GM18951 (cell line): ENCODE data around the gene TBC1D5.

Experiments used
- POLR2A ChIP-seq: IDR thresholded peaks from 4 replicates; pipeline ENCODE4 v1.6.1; 2011; ENCODE audit warnings: mild to moderate bottlenecking; ENCODE audit not compliant: insufficient read length, insufficient read depth; ENCODE audit errors: extremely low read depth
- in situ Hi-C: fragments of 300-500 bp; cut with MboI; formaldehyde crosslinking; loops from one replicate; pipeline ENCODE4 v1.12.0; 2022; ENCODE audit warnings: low sequenced_read_pairs, mixed read lengths, inconsistent platforms; ENCODE audit not compliant: unreplicated experiment

TBC1D5 gene

DNA sequence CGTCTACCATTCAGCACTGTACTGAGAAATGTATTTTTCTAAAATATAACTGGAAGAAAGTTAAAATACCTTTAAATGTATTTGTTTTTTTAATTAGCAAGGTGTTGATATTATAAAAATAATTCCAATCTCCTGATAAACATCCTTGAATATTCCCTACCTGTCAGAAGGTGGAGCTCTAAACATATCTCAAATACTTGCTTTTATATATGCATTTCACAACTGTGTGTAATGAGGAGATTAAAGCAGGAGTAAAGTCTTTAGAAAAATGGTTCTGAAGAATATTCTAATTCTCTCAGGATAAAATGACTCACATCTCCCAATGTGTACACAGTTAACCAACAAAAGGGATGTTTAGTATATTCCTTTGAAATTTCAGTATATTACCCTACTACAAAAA lies 434.9 kb downstream of the TBC1D5 start:
- TF ChIP-seq POLR2A, result no peak
- in situ Hi-C loops, result no loop called here

DNA sequence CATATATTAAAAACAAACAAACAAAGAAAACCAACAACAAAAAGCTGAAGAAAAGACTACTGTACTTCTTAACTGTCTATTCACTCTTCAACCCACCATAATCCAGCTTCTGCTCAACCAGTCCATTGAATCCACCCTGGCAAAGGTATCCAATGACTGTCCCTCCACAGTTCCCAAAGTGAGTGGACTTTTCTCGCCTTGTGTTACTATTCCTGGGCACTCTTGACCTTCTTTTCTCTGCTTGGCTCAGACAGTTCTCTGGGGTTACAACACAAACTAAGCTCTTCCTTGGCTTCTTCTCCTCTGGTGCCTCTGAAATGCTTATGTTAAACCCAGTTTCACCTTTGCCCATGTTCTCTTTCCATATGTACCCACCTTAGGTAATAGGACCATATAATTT lies 437.5 kb downstream of the TBC1D5 start:
- no peak for TF ChIP-seq POLR2A
- in situ Hi-C loops, result no loop called here

DNA sequence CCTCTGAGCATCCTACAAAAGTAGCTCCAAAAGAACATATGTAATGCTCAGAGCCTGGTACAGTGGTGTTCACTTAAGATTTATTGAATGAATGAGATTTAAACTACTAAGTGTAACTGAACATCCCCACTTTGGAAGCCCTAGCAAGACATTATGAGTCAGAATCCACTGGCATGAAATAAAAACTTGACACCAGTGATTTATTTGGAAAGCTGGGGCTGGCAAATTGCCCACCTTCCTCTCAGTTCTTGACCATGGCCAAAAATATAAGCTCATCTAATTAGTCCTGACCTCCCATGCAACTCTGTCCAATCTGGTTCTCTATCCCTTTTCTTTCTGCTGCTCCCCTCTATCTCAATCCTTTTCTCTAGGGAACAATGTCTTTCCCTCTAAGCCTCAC lies 439.7 kb downstream of the TBC1D5 start:
- in situ Hi-C loops, result no loop called here
- TF ChIP-seq POLR2A, result no peak

DNA sequence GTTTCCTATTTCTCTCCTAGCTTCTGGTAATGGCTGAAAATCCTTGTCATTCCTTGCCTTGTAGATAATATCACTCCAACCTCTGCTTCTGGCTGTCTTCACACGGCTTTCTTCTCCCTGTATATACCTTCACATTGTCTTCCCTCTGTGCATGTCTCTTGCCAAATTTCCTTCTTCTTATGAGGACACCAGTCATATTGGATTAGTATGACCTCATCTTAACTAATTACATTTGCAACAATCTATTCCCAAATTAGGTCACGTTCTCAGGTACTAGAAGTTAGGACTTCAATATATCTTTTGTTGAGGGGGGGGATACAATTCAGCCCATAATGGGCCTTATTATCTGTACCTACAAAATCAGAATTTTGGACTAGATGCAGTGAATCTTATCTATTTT lies 440.3 kb downstream of the TBC1D5 start:
- in situ Hi-C loops, result no loop called here
- no peak for TF ChIP-seq POLR2A

DNA sequence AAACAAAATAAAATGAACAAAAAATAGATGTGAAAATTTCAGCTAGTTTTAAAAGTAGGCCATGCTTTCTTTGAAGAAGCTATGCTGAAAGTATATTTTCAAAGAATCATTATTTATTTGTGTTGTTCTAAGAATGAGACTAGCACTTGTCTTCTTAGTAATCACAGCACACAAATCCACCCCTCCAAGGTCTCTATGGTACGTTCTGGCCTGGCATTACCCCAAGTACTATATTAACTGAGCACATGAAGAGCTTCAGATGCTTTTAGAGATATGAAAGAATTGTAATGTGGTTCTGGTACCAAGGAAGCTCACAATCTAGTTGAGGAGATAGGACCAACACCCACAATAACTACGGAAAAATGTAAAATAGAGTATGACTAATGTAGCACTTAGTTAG lies 441.2 kb downstream of the TBC1D5 start:
- no peak for TF ChIP-seq POLR2A
- in situ Hi-C loops, result no loop called here

DNA sequence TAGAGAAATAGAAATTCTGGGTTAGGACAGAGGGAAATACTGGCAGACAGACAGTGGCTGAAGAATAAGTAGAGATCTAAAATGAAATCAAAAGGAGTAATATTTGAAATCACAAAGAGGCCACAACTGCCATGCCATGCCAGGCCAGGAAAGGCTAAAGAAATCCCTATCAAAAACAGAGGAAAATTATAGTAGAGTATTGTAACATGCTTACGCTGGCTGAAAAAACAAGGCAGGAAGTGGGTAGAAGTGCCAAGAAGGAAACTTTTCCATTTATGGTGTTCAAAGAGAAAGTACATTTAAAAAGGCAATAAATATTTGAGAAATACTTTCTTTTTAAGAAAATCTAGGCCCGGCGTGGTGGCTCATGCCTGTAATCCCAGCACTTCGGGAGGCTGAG lies 442.0 kb downstream of the TBC1D5 start:
- no peak for TF ChIP-seq POLR2A
- in situ Hi-C loops, result no loop called here

DNA sequence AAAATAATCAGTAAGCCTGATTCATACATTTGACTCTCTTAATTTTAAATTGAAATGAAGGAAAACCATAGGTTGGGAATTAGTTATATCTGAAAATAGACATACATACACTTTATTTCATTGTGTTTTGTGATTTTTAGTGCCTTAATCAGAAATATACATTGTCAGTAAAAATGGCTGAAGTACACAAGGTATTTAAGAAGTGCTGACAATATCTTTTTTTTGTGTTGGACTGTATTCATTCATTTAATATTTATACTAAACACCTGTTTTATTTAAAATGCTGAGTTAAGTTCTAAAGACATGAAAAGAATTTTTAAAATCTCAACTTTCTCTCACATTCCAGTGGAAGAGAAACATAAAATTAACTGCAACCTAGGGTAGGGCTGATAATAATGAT lies 444.4 kb downstream of the TBC1D5 start:
- in situ Hi-C loops, result no loop called here
- no peak for TF ChIP-seq POLR2A

DNA sequence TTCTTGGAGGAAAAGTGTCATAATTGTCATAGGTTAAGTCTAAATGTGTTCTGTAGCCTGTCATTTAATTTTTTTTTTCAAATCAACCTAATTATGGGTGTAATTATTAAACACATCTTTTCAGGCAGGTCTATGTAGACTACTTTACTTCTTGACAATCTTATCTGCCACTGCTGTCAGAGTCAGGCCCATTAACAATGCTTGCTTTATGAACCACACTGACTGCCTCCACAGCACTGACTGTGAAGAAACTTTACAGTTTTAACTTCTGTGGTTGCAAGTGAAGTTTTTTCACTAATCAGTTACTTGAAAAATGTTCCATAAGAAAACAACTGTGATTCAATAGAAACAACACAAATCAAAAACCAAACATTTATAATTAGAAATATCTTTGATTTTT lies 449.9 kb downstream of the TBC1D5 start:
- TF ChIP-seq POLR2A, result no peak
- in situ Hi-C loops, result no loop called here

DNA sequence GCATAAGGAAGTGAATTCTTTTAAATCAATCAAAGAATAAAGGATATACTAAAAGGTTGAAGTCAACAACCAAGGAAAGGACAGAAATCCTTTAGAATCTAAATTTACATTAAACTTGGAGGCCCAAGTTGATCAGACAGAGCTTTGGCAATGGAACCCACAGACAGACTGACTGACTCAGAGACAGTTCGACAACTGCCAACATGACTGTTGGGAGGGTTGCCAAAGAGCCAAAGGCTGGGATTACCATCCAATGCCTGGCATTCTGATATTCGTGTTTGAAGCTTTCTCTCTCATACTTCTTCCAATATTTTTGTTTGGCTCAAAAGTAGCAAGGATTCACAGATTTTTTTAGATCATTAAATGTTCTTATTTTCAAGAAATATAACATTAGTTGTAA lies 451.5 kb downstream of the TBC1D5 start:
- in situ Hi-C loops, result no loop called here
- no peak for TF ChIP-seq POLR2A

DNA sequence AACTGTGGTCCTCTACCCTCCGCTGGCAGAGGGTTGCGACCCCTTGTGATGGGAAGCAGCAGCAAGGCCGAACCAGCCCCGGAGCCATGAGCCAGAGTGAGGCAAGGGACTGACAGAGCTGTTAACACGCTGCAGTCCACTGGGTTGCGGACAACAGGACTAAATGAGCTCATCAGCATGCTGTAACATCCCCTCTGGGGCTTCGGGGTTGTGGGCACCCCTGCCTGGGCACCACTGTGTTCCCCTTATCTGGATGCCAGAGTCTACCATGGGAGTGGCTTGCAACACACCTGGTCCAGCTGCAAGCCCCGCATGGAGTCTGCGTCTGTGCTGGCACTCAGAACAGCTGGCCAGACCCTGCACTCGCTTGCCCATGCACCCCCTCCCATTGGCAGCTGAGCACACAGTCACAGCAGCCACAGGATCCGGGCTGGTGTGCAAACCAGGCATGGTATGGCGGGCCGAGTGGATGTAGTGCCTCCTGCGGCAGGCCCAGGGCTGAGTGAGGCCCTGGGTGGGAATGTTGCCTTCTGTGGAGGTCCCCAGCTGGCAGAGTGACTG lies 453.5 kb downstream of the TBC1D5 start:
- in situ Hi-C loops, result no loop called here
- TF ChIP-seq POLR2A, result no peak

DNA sequence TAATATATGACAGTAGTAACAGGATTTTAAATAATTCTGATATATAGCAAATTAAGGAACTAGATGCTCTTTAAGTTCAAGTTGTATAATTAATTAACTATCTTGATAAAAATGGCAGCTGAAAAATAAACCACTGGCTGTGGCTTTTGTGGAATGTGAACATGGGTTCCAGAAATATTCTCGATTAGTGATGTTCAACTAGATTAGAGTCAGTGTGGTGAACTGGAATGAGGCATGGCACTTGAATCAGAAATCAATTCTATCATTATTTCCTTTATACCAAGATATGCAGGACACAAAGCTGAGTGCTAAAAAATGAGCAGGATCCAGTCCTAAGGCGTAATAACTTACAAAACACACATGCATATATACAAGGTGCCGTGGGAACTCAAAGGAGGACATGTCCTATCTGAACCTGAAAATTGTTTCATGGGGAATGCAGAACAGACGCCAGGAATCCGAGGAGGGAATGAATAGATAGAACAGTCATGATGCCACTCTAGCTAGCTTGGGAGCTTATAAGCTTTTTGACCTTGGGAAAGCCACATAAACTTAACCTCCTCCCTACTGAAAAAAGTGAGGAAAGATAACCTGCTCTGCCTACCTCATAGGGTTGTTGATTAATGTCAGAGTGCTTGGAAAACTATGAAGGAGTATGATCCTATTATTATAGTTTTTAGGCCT lies 455.3 kb downstream of the TBC1D5 start:
- in situ Hi-C loops, result no loop called here
- no peak for TF ChIP-seq POLR2A

DNA sequence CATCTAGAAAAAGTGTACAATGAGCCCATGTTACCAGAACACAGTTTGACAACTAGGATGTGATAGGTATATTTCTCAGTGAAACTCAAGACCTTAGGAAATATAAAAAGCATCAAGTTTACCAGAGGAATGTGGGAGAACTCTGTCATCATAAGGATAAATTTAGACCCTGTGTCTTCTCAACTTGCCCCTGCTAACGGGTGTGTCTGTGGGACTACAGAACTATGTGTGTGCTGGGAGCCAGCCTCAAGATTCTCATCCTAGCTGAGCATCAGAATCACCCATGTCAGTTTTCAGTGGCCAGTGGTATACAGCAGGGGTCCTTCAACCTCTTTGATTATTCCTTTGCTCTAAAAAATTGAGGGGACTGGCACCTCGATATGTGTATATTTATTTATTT lies 464.4 kb downstream of the TBC1D5 start:
- in situ Hi-C loops, result loop anchor here (10.0 kb wide), 1 partner anchor 557 kb away; no protein-coding TSS in a partner anchor
- no peak for TF ChIP-seq POLR2A

DNA sequence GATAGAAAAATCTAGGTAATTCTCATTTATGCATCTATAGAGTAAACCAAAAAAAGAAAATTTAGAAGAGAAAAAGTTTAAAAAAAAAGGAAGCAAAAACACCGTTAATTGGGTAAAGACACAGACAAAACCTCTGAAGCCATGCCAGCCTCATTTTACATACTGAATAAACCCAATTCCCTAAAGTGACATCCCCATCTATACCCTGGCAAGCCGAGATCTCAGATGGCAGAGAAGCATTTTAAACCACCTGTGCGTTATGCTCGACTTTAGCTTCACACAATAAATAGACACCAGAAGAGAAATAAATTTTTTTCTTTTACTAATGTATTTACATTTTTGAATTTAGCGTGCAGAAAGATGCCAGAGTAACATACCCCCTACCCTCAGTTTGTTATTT lies 475.6 kb downstream of the TBC1D5 start:
- in situ Hi-C loops, result no loop called here
- no peak for TF ChIP-seq POLR2A

DNA sequence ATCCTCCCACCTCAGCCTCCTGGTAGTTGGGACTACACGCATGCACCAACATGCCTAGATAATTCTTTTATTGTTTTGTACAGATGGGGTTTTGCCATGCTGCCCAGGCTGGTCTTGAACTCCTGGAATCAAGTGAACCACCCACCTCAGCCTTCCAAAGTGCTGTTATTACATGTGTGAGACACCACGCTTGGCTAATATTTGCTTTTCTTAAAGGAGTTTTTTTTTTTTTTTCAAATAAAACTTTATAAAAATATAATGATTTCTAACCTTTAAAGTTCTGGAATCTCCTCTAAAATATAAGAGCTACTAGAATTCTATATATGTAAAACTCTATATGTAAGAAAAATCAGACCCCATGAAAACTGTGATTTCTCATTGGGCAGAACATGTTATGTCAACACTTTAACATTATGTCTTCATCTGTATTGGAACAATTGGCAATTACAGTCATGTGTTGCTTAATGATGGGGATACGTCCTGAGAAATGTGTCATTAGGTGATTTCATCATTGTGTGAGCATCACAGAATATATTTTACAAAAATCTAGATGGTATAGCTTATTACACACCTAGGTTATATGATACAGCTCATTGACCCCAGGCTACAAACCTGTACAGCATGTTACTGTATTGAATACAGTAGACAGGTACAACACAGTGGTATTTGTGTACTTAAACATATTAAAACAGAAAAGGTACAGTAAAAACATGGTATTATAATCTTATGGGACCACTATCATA lies 480.6 kb downstream of the TBC1D5 start:
- TF ChIP-seq POLR2A, result no peak
- in situ Hi-C loops, result loop anchor here (5.0 kb wide), 1 partner anchor 151 kb away; no protein-coding TSS in a partner anchor
